ENCODE data around the gene GM2A. TPM values are rescaled to one million over a fixed set of nuclear protein-coding genes. Genes with fewer than 3 reads are reported as not detected.
"Not testable (repeated sequence)": the region's sequence is repeated elsewhere in the genome, so short reads cannot be mapped to it uniquely, and the experiment has no call there.

The GM2A gene
- total and polyA plus RNA-seq, 9 of the 15 experiments (the other 6 are each of a cell fraction or from before 2014, with no cell fraction given) = 5.8 to 36.0 (median 10.0) TPM

- in situ Hi-C loops (cut with MboI); CTCF ChIA-PET (ENCODE audit: low intra/inter-chr PET ratio); H3K9ac ChIP-seq (ENCODE audit: insufficient read depth in 1 of 2, low read depth in 2 of 2, low read length in 2 of 2); H3K27ac ChIP-seq (ENCODE audit: extremely low read depth, low read depth, low read length); H3K4me2 ChIP-seq (ENCODE audit: insufficient read depth, low read length); ATAC-seq; intact Hi-C loops (cut with micrococcal nuclease); BruUV-seq (replicated peaks); DNase-seq (ENCODE audit: extremely low read depth in 1 of 4, low spot score in 3 of 4); FAIRE-seq; H3K79me2 ChIP-seq (ENCODE audit: control insufficient read depth, insufficient read depth, low read length); H3K4me1 ChIP-seq (replicated peaks in 1 of 2; ENCODE audit: control insufficient read depth in 2 of 2, insufficient read depth in 2 of 2, low read length in 2 of 2); H3K4me3 ChIP-seq; H2AFZ ChIP-seq (ENCODE audit: low read depth, low read length); H3K36me3 ChIP-seq (ENCODE audit: control insufficient read depth, insufficient read depth, low read length); H3K9me3 ChIP-seq (replicated peaks; ENCODE audit: control insufficient read depth, insufficient read depth, low read depth, low read length); H4K20me1 ChIP-seq (replicated peaks; ENCODE audit: control insufficient read depth, insufficient read depth, low read length); H3K27me3 ChIP-seq (ENCODE audit: control insufficient read depth in 2 of 2, insufficient read depth in 2 of 2, low read length in 2 of 2); H3K9me1 ChIP-seq (ENCODE audit: control insufficient read depth, insufficient read depth, low read length): not testable (repeated sequence)
- POLR2A ChIA-PET = interaction anchor here (0.7 to 1.1 kb wide), 3 partner anchors 9 to 193 kb away, joined by 3 to 4 read pairs (median 3); no protein-coding TSS in a partner anchor
- TF ChIP-seq NFYB (IDR thresholded peaks at IDR 0.05; ENCODE audit: extremely low read depth, insufficient read length) = peak; percentile 13
- WGBS (ENCODE audit: insufficient coverage, low coverage, missing lambda C conversion rate) = 38% methylated on average over 11 of the region's 15 CpGs
These were observed 56.8 kb downstream of the GM2A start for GRCh38 chr5:151309821-151310220.

GRCh38 chr5:151310932-151311331 lies 57.9 kb downstream of the GM2A start:
- FAIRE-seq (no peak), DNase-seq (ENCODE audit: extremely low read depth in 1 of 4, low spot score in 3 of 4) (no peak), ATAC-seq (no peak)
- no peaks in the 10 kb centered on the region for H3K36me3 ChIP-seq (ENCODE audit: control insufficient read depth, insufficient read depth, low read length)
- H4K20me1 ChIP-seq (replicated peaks; ENCODE audit: control insufficient read depth, insufficient read depth, low read length) = no peaks in the 10 kb centered on the region
- CTCF ChIA-PET (ENCODE audit: low intra/inter-chr PET ratio) = no interaction called here
- no peak overlapping the region for H3K27ac ChIP-seq (ENCODE audit: extremely low read depth, low read depth, low read length)
- H3K79me2 ChIP-seq (ENCODE audit: control insufficient read depth, insufficient read depth, low read length) = no peaks in the 10 kb centered on the region
- H3K9me1 ChIP-seq (ENCODE audit: control insufficient read depth, insufficient read depth, low read length) = no peaks in the 10 kb centered on the region
- no peak overlapping the region for H3K4me2 ChIP-seq (ENCODE audit: insufficient read depth, low read length)
- in situ Hi-C loops (cut with MboI) = no loop called here
- no peak overlapping the region for H2AFZ ChIP-seq (ENCODE audit: low read depth, low read length)
- H3K9me3 ChIP-seq (replicated peaks; ENCODE audit: control insufficient read depth, insufficient read depth, low read depth, low read length) = no peaks in the 10 kb centered on the region
- POLR2A ChIA-PET = no interaction called here
- no peak overlapping the region for H3K9ac ChIP-seq (ENCODE audit: insufficient read depth in 1 of 2, low read depth in 2 of 2, low read length in 2 of 2)
- H3K4me1 ChIP-seq (replicated peaks in 1 of 2; ENCODE audit: control insufficient read depth in 2 of 2, insufficient read depth in 2 of 2, low read length in 2 of 2) = no peaks in the 10 kb centered on the region; a peak in 1 of 5 replicates
- BruUV-seq (replicated peaks) = no TSS peak
- no peak overlapping the region for H3K4me3 ChIP-seq
- H3K27me3 ChIP-seq (ENCODE audit: control insufficient read depth in 2 of 2, insufficient read depth in 2 of 2, low read length in 2 of 2) = no peaks in the 10 kb centered on the region
- TF ChIP-seq CTBP1 (IDR thresholded peaks at IDR 0.05; ENCODE audit: borderline replicate concordance) (no peak), TRIM28 (IDR thresholded peaks at IDR 0.05) (0 out of 2 replicates have a peak, but pooled peaks have one; percentile 79), ZNF280A (IDR thresholded peaks at IDR 0.05; ENCODE audit: low read depth, partially characterized antibody) (peak; percentile 17)
- intact Hi-C loops (cut with micrococcal nuclease) = no loop called here
